GM13976 (cell line): ENCODE results near the gene ERG.

Experiments used
- DNase-seq: peaks from one replicate; pipeline ENCODE4 v3.0.0; 2012; ENCODE audit warnings: low spot score
- in situ Hi-C: fragments of 300-500 bp; cut with MboI; formaldehyde crosslinking; loops from one replicate; pipeline ENCODE4 v1.12.0; 2022; ENCODE audit warnings: low sequenced_read_pairs, mixed read lengths, inconsistent platforms; ENCODE audit not compliant: unreplicated experiment
- TF ChIP-seq, protein P1 (sequence below): IDR thresholded peaks from 2 replicates; pipeline ENCODE4 v1.5.1; 2012; ENCODE audit warnings: borderline replicate concordance, mild to moderate bottlenecking; ENCODE audit not compliant: insufficient read depth; ENCODE audit errors: extremely low read depth, missing control alignments, control extremely low read depth

ERG gene

DNA sequence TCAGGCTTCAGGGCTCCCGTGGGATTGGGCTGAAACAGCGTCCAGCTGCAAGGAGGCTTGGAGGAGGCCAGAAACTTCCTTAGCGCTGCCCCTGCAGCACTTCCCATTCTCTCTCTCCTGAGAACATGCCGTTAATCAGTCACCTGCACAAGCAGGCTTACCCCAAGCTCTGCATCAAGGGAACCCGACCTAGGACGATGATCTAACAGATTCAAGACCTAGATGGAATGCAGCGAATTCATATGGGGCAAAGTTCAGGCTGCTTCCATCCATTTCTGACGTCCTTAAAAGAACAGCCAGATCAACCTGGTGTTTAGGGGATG, 114.1 kb downstream of the ERG start:
- no peak for DNase-seq
- in situ Hi-C loops, result no loop called here
- TF ChIP-seq, protein P1, sequence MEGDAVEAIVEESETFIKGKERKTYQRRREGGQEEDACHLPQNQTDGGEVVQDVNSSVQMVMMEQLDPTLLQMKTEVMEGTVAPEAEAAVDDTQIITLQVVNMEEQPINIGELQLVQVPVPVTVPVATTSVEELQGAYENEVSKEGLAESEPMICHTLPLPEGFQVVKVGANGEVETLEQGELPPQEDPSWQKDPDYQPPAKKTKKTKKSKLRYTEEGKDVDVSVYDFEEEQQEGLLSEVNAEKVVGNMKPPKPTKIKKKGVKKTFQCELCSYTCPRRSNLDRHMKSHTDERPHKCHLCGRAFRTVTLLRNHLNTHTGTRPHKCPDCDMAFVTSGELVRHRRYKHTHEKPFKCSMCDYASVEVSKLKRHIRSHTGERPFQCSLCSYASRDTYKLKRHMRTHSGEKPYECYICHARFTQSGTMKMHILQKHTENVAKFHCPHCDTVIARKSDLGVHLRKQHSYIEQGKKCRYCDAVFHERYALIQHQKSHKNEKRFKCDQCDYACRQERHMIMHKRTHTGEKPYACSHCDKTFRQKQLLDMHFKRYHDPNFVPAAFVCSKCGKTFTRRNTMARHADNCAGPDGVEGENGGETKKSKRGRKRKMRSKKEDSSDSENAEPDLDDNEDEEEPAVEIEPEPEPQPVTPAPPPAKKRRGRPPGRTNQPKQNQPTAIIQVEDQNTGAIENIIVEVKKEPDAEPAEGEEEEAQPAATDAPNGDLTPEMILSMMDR, result no peak

DNA sequence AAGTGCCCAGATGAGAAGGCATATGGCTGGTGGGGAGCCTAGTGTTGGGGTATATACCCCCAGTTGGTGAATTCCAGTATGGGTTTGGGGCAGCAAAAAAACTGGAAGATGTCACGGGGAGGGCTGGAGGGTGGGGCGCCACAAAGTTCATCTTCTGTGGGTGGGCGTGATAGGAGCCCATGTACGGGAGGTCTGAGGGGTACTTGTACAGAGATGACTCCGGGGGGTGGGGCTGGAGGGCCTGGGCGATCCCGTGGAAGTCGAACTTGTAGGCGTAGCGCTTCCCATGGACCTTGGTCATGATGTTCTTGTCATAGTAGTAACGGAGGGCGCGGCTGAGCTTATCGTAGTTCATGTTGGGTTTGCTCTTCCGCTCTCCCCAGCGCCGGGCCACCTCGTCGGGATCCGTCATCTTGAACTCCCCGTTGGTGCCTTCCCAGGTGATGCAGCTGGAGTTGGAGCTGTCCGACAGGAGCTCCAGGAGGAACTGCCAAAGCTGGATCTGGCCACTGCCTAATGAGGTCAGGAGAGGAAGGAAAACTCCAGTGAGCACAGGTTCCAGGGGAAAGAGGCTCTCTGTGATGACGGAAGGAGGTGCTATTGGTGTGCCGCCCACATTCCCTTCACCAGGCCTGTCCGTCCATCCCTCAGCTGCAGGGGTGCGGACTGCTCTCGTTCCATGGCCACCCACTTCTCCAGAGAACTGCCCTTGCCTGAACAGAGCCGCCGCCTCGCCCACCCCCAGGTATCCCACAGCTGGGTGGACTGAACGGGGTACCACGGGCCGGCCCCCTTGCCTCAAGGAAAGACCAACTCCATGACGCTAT, 114.7 kb downstream of the ERG start:
- in situ Hi-C loops, result no loop called here
- TF ChIP-seq, protein P1, result no peak
- DNase-seq, result no peak

DNA sequence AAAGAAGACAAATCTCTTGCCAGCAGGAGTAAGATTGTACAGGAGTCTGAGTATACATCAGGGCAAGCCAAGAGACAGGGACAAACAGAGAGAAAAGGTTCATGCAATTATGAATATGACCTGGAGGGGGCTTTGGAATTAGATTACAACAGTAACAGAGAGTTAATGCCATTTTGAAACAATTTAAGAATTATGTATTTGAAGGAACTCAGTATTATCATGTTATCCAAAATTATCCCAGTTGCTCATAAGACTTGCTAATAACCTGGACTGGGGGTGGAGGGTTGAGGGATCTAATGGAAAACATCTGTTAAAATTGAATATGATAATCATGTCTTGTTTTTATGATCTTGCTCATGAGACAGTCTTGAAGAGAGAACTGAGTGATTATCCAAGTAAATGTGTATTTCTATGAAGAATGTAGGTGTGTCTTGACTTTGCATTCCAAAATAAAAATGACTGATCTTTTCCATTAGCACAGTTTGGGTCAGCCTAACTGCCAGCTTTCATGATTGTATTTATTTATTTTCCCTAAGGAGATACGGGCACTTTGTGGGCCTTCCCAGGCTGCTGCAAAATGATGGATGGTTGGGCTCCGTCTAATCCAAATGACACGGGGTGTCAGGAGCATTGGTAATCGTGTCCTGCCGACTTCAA, 117.7 kb downstream of the ERG start:
- no peak for DNase-seq

DNA sequence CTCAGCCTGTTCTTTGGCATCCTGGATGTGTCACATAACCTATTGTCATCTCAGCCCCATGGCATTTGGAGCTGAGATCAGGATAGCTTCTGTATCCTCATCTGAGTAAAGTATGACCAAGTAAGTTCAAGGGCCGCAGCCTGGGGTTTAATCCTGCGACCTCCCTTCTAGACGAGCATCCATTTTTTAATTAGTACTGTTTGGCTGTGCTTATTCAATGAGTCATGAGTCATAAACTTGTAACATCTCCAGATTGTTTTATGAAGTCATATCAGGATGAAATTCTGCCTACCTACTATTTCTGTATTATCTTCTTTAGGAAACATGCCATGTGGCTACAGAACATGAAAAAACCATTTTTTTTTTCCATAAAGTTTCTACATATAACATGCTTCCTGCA, 119.1 kb downstream of the ERG start:
- TF ChIP-seq, protein P1, result no peak
- in situ Hi-C loops, result no loop called here
- no peak for DNase-seq

More for the DNA sequence above, 117.7 kb downstream of the ERG start:
- TF ChIP-seq, protein P1, result no peak
- in situ Hi-C loops, result no loop called here

DNA sequence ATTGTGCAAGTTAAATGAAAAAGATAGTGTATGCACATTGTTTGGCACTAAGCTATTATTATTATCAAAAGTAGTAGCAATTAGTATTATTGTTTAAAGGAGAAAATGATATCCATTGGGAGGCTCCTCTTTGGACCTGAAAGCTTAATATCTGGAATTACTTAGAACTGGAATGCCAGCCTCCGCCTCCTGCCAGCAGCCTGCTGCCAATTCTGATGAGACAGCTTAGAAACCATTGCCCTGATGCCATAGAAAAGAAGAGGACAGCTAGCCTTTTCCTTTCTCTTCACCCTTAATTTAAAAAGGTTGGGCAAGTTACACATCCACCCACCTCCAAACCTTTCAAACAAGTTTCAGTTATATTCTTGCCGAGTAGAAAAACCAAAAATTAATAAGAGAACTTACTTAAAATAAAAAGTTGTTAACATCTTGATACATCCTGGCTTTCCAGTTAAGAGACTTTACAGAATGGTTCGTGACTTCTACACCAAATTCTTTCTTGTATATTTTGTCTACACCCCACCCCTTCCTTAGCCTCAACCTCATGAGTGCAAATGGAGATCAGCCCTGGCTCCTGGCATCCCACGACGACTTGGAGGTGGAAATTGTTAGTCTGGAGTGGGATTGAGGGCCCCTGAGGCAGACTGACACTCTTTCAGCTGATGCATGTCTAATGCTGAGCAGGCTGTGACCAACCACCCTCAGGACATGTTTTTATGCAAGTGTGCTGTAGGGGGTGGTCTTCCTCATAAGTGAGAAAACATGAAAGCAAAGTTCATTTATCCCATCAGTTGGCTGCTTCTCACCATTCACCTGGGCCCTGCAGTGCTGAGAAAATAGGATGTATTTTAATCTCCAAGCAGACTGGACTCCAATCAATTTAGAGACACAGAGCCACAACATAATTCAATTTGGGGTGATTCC, 120.8 kb downstream of the ERG start:
- in situ Hi-C loops, result no loop called here
- no peak for DNase-seq
- TF ChIP-seq, protein P1, result no peak

DNA sequence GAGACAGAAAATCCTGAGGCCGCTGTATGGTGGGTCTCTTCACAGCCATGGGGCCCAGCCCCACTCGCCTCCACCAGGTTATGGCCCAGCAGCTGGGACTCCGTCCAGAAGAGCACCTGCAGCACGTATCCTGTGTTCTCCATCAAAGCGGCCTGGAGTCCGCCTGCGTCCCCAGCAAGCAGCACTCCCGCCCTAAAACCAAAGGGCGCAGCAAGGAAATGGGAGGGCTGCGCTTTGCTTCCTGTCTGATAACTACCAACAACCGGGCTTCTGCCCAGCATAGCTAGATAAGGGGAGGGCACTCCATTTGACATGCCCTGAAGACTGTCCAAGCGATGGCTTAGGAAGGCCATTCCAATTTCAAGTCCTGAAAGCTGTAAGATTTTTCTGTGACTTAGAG, 121.6 kb downstream of the ERG start:
- TF ChIP-seq, protein P1, result no peak
- DNase-seq, result no peak
- in situ Hi-C loops, result no loop called here
